GM10266 (cell line): ENCODE measurements around the gene RAD9B.

Experiments
- DNase-seq: peaks from one replicate; pipeline ENCODE4 v3.0.0; 2012; ENCODE audit errors: extremely low spot score
- CTCF ChIP-seq: IDR thresholded peaks from 2 replicates; pipeline ENCODE4 v1.5.1; 2012; ENCODE audit warnings: mild to moderate bottlenecking, low read depth; ENCODE audit not compliant: control insufficient read depth, insufficient read depth; ENCODE audit errors: missing control alignments

RAD9B gene

GRCh38 chr12:110547090-110547489 is 45.0 kb downstream of the RAD9B start:
- no peak for TF ChIP-seq CTCF
- no peak for DNase-seq

- no peak for TF ChIP-seq CTCF
- DNase-seq = no peak
Measured at GRCh38 chr12:110548678-110549077, 46.5 kb downstream of the RAD9B start.

- no peak for TF ChIP-seq CTCF
- no peak for DNase-seq
Measured at GRCh38 chr12:110549716-110550115, 47.6 kb downstream of the RAD9B start.

GRCh38 chr12:110550981-110551380 is 48.9 kb downstream of the RAD9B start:
- no peak for TF ChIP-seq CTCF
- no peak for DNase-seq
